Neural progenitor cell (in vitro differentiated cells): ENCODE data around the gene SLC10A7. TPM values are rescaled to one million over a fixed set of nuclear protein-coding genes. Genes with fewer than 3 reads are reported as not detected.

Experiments
- DNase-seq: peaks from one replicate; pipeline ENCODE4 v3.0.0-alpha.2; 2016; ENCODE audit warnings: low spot score
- H2AFZ ChIP-seq: fragments of 200-600 bp; sonication (generic); replicated peaks from 2 replicates; pipeline ENCODE4 v1.6.1; 2016; ENCODE audit warnings: antibody characterized with exemption
- H3F3A ChIP-seq: fragments of 200-600 bp; sonication (generic); 2 replicates; pipeline ENCODE4 v1.6.1; 2016; ENCODE audit warnings: antibody characterized with exemption, low read depth
- H3K27ac ChIP-seq: fragments of 200-600 bp; sonication (generic); 2 replicates; pipeline ENCODE4 v1.5.1; 2016; ENCODE audit warnings: mild to moderate bottlenecking
- H3K27me3 ChIP-seq: fragments of 200-600 bp; sonication (generic); 2 replicates; pipeline ENCODE4 v1.6.1; 2016; ENCODE audit warnings: mild to moderate bottlenecking, moderate library complexity
- H3K36me3 ChIP-seq: fragments of 200-600 bp; sonication (generic); 2 replicates; pipeline ENCODE4 v1.5.1; 2016
- H3K4me1 ChIP-seq: fragments of 200-600 bp; sonication (generic); 2 replicates; pipeline ENCODE4 v1.6.1; 2016; ENCODE audit warnings: mixed run types
- H3K4me2 ChIP-seq: fragments of 200-600 bp; sonication (generic); 2 replicates; pipeline ENCODE4 v1.6.1; 2016
- H3K4me3 ChIP-seq: fragments of 200-600 bp; sonication (generic); 2 replicates; pipeline ENCODE4 v1.5.1; 2016
- H3K79me2 ChIP-seq: fragments of 200-600 bp; sonication (generic); 2 replicates; pipeline ENCODE4 v1.6.1; 2016; ENCODE audit warnings: low read depth
- H3K9ac ChIP-seq: fragments of 200-600 bp; sonication (generic); 2 replicates; pipeline ENCODE4 v1.6.1; 2016
- H3K9me3 ChIP-seq: fragments of 200-600 bp; sonication (generic); 2 replicates; pipeline ENCODE4 v1.5.1; 2016; ENCODE audit warnings: low read depth
- H4K20me1 ChIP-seq: fragments of 200-600 bp; sonication (generic); 2 replicates; pipeline ENCODE4 v1.6.1; 2016; ENCODE audit warnings: low read depth
- H3K27ac Mint-ChIP-seq: 3 replicates; pipeline ENCODE4 v1.8.0; 2021; ENCODE audit warnings: mixed read lengths
- H3K27me3 Mint-ChIP-seq: 2 replicates; pipeline ENCODE4 v1.8.0; 2022; ENCODE audit warnings: low read depth, mild to moderate bottlenecking, inconsistent platforms, moderate library complexity, mixed read lengths; ENCODE audit not compliant: insufficient read depth
- H3K36me3 Mint-ChIP-seq: 3 replicates; pipeline ENCODE4 v1.8.0; 2021; ENCODE audit warnings: mixed read lengths
- H3K4me1 Mint-ChIP-seq: 3 replicates; pipeline ENCODE4 v1.8.0; 2021; ENCODE audit warnings: mixed read lengths
- H3K4me3 Mint-ChIP-seq: 3 replicates; pipeline ENCODE4 v1.8.0; 2021; ENCODE audit warnings: mild to moderate bottlenecking, moderate library complexity, mixed read lengths
- H3K9me3 Mint-ChIP-seq: 3 replicates; pipeline ENCODE4 v1.8.0; 2020; ENCODE audit warnings: mixed read lengths
- CTCF ChIP-seq: fragments of 200-600 bp; sonication (generic); IDR thresholded peaks from 2 replicates; pipeline ENCODE4 v1.5.1; 2017; ENCODE audit warnings: antibody characterized with exemption, mild to moderate bottlenecking
- EZH2 ChIP-seq: fragments of 200-600 bp; sonication (generic); IDR thresholded peaks from 2 replicates; pipeline ENCODE4 v1.6.1; 2017; ENCODE audit warnings: antibody characterized with exemption, mild to moderate bottlenecking, moderate library complexity
- EZH2phosphoT487 ChIP-seq: fragments of 200-600 bp; sonication (generic); IDR thresholded peaks from 2 replicates; pipeline ENCODE4 v1.6.1; 2017; ENCODE audit warnings: antibody characterized with exemption
- total RNA-seq: library from RNA; depleted of rRNA; stranded (reverse); fragments of >200 nt; gene quantifications from 2 replicates; pipeline ENCODE4 v1.2.3, GENCODE V29; 2015; ENCODE audit warnings: low replicate concordance

The SLC10A7 gene
- total RNA-seq, 1 donor from 2014 or later: 9.9 TPM

GRCh38 chr4:146381263-146381872 is 140.4 kb downstream of the SLC10A7 start:
- TF ChIP-seq EZH2 (no peak), CTCF (no peak), EZH2phosphoT487 (no peak)
- no peak overlapping the region for H3K9ac ChIP-seq
- Mint-ChIP-seq H3K27me3 (peaks cover 3% of the 10 kb centered on the region), H3K27ac (no peak overlapping the region), H3K4me3 (no peak overlapping the region), H3K36me3 (no peaks in the 10 kb centered on the region), H3K9me3 (peaks cover 2% of the 10 kb centered on the region), H3K4me1 (peaks cover 23% of the 10 kb centered on the region)
- no peak overlapping the region for H2AFZ ChIP-seq
- H3K27ac ChIP-seq: no peak overlapping the region
- H3F3A ChIP-seq: no peaks in the 10 kb centered on the region
- no peak for DNase-seq
- peaks cover 10% of the 10 kb centered on the region for H3K4me1 ChIP-seq
- no peaks in the 10 kb centered on the region for H3K79me2 ChIP-seq
- no peaks in the 10 kb centered on the region for H4K20me1 ChIP-seq
- H3K9me3 ChIP-seq: no peaks in the 10 kb centered on the region
- H3K27me3 ChIP-seq: no peaks in the 10 kb centered on the region
- H3K4me2 ChIP-seq: no peak overlapping the region
- no peak overlapping the region for H3K4me3 ChIP-seq
- no peaks in the 10 kb centered on the region for H3K36me3 ChIP-seq

- no peak overlapping the region for H3K4me3 Mint-ChIP-seq
- Histone ChIP-seq H3K27ac (no peak overlapping the region), H3K4me2 (no peak overlapping the region), H3K79me2 (no peaks in the 10 kb centered on the region), H4K20me1 (no peaks in the 10 kb centered on the region), H3K4me3 (no peak overlapping the region), H3K27me3 (no peaks in the 10 kb centered on the region), H3K36me3 (no peaks in the 10 kb centered on the region), H3K4me1 (peaks cover 10% of the 10 kb centered on the region), H3F3A (no peaks in the 10 kb centered on the region), H3K9me3 (no peaks in the 10 kb centered on the region), H3K9ac (no peak overlapping the region), H2AFZ (no peak overlapping the region)
- H3K4me1 Mint-ChIP-seq: peaks cover 23% of the 10 kb centered on the region
- no peak for DNase-seq
- no peaks in the 10 kb centered on the region for H3K36me3 Mint-ChIP-seq
- peaks cover 5% of the 10 kb centered on the region for H3K27me3 Mint-ChIP-seq
- TF ChIP-seq EZH2 (no peak), CTCF (no peak), EZH2phosphoT487 (no peak)
- no peak overlapping the region for H3K27ac Mint-ChIP-seq
- H3K9me3 Mint-ChIP-seq: peaks cover 5% of the 10 kb centered on the region
Measured at GRCh38 chr4:146379744-146380143, 142.0 kb downstream of the SLC10A7 start.

GRCh38 chr4:146371812-146372211 is 149.9 kb downstream of the SLC10A7 start:
- no peaks in the 10 kb centered on the region for H4K20me1 ChIP-seq
- no peaks in the 10 kb centered on the region for H3K36me3 ChIP-seq
- H3K27me3 ChIP-seq: no peaks in the 10 kb centered on the region
- H3K4me1 ChIP-seq: peaks cover 5% of the 10 kb centered on the region
- Mint-ChIP-seq H3K27me3 (peaks cover 2% of the 10 kb centered on the region), H3K4me1 (peaks cover 31% of the 10 kb centered on the region), H3K36me3 (no peaks in the 10 kb centered on the region), H3K27ac (no peak overlapping the region), H3K4me3 (no peak overlapping the region), H3K9me3 (peaks cover 3% of the 10 kb centered on the region)
- H3K4me2 ChIP-seq: no peak overlapping the region
- no peak overlapping the region for H3K27ac ChIP-seq
- H3K4me3 ChIP-seq: no peak overlapping the region
- H3K9ac ChIP-seq: no peak overlapping the region
- H2AFZ ChIP-seq: no peak overlapping the region
- TF ChIP-seq EZH2 (no peak), CTCF (no peak), EZH2phosphoT487 (no peak)
- no peaks in the 10 kb centered on the region for H3F3A ChIP-seq
- DNase-seq: no peak
- no peaks in the 10 kb centered on the region for H3K79me2 ChIP-seq
- no peaks in the 10 kb centered on the region for H3K9me3 ChIP-seq
